HG03571 (cell line): ENCODE measurements around the gene KLHL29.

ENCODE experiments used
- ATAC-seq: cut with Tn5 transposase; IDR thresholded peaks from one replicate; pipeline ENCODE4 v1.9.1; 2021; ENCODE audit not compliant: unreplicated experiment

KLHL29 gene

DNA sequence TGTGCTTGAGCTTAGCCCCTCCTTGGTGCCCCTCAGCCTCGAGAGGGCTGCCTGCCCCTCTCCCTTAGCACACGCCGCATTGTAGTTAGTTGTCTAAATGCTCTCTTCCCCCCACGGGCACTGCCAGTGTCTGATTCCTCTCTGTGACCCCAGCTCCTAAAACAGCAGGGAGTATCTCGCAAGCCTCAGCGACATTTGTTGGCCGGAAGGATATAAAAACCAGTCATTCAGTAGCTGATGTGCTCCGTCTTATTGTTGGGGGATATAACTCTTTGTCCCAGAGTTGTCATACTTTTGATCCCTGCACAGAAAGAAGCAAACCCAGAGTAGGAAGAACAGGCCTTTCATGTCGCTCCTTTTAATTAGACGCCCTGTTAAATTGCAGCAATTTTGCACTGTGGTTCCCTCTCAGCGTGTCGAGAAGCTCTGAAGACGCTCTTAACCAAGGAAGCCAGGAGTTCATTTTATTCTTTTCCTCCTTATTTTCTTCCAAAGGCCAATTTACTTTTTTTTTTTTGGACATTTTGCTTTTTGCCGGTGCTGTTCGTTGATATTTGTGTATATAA is 201.8 kb downstream of the KLHL29 start:
- no peak for ATAC-seq

DNA sequence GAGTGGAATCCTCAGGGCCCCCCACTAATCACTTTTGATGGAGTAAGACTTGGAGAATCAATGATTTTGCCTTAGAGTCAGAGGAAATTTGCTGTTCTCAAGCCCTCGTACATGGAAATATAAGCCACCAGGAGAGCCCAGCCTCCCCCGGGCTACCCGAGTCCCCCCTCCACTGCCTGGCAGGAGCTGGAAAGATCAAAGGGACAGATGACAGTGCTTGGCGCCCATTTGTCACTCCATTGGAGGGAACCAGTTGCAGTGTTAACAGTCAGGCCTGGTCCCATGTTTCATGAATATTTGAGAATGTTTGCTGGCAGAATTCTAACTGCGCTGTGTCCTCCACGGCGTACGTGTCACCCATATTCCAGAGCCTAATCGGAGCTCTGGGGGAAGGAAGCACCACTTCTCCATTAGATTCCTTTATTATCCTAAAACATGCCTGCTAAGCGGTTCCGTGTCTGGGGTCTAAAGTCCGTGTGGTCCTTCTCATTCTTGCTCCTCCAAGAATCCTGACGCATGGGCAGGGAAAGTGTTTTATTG is 202.4 kb downstream of the KLHL29 start:
- no peak for ATAC-seq

DNA sequence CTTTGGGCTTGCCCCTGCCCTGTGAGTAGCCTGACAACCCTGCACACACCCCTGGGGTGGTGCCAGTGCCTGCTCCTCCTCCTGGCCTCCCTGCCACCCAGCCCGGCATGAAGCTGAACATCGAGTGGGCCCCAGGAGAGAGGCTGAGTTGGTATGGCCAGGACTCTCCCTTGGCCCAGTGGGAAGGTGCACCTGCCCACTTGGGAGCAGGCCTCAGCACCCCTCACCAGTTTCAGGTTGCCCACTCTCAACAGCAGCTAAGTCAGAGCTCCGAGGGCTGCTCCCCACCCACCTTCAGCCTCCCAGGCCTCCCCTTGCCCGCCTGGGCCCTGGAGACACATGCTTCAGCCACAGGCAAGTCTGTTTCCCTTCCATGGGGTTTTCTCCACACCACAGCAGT is 203.1 kb downstream of the KLHL29 start:
- ATAC-seq: no peak

DNA sequence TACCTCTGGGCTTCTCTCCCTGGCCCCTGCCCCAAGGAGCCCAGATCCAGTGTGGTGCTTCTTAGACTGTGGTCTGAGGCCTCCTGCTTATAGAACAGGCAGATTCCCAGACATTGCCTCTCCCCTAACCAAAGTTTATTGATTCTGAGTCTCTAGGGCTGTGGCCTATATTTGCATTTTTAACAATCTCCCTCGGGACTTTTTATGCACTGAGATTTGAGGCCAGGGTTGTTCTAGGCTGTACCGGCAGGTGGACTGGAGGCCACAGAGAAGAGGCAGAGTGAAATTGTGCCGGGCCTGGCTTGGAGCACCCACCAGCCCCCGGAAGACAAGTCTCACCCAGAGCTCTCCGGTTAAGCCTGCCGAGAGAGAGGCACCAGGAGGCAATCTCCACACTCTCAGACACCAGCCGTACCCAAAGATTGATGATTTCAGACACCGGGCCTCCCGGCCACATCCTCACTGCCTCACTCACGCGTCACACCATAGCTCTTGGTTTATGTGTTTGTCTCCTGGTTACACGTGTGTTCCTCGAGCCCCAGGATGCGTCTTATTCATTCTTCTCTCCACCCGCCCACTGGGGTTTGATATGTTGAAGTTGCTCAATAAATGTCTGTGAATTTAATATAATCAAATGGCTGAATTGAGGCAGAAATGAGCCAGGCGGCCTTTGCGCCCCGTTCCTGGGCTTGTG is 203.7 kb downstream of the KLHL29 start:
- no peak for ATAC-seq

DNA sequence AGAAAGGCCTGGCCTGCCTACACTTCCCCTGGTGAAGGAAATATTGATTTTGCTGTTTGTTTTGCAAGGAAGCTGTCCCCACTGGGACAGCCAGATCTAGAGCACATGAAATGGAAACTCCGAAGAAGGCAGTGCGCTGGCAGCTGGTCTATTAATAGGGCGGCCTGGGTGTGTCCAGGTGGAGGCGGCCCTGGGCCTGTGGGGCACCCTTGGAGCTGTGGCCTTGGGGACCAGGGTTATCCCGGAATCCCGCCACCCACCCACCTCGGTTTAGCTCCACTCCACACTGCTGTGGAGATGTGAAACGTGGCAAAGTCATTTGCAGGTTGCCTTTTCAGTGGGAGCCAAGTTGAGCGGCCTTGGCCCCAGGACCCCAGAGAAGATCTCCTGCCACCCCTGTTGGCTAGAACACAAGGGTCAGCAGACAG is 204.3 kb downstream of the KLHL29 start:
- no peak for ATAC-seq

DNA sequence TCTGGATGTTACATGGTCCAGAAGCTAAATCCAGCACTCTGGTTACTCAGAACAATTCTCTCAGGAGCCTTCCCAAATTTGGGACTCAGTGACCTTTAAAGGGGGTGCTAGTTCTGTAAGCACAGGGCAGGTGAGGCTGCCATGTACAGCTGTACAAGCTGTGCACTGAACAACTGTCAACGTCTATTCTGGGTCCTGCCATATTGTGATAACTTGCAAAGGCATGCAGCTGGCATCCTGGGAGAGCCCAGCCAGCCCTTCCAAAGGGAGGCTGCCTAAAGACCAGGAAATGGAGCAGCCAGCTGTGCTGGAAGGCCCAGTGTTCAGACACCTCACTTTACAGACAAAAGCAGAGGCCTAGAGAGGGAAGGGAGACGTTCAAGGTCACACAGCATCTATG is 204.8 kb downstream of the KLHL29 start:
- no peak for ATAC-seq

DNA sequence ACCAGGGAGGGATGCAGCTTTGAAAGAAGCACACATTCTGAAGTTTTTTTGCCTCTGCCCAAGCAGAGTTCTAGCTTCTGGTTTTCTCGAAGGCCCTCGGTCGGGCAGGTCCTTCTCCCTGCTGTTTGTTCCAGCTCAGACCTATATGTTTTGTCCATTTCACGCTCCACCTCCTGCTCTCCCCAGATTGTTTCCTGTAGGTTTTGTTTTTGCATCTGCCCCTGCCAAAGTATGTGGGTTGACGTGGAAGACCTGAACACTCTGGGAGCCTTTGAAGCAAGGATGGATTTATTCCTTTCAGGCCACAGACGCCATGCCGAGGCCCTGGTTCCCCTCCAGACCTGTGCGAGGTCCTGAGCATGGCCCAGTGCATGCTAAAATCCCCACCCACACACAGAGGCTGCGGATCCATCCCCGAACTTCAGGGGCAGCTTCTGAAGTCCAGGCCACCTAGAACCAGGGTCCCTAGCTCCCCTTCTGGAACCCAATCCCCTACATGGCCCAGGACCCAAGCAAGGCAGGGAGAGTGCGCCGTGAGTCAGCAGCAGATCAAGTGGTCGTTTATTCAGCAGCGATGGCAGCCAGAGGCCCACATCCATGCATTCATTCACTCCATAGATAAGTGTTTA is 205.4 kb downstream of the KLHL29 start:
- no peak for ATAC-seq

DNA sequence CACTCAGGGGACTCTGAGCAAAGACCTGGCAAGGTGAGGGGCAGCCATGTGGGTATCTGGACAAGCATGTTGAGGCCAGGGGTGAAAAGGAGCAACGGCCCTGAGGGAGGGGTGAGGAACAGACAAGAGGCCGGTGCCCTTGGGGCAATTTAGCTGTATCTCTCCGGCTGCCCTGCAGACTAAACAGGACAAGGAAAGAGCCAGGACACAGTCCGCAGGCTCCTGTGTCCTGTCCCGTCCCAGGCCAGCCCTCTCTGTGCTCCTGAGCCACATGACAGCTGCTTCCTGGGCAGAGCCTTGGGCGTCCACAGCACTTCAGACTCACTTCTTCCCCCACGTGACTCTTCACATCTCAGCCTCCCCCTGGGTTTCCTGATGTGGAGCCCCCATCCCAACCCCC is 206.1 kb downstream of the KLHL29 start:
- no peak for ATAC-seq

DNA sequence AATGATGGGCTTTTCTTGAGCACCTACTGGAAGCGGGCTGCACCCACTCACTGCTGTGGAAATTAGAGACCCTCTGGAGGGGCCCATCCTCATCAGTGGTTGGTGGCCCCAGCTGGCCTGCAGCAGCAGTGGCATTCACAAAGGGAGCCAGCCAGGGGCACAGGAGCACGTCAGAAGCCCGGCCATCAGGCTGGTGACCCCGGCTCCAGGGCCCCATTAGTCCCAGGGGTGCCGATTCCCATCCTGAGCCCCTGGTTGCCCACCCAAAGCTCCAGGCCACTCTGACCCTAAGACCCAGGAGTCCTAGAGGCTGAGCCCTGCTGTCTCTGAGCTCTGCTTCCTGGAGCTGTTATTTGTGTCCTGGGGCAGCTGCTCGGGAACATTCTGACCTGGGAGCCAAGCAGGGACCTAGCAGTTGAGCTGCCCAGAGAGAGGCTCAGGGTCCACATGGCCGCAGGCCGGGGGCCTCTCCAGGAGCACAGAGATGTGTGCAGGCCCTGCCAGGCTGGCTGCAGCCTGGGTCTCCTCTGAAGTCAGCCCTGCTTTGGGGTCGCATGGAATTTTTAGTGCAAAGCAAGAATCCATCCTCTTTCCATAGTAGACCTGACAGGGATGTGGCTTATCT is 207.2 kb downstream of the KLHL29 start:
- no peak for ATAC-seq

DNA sequence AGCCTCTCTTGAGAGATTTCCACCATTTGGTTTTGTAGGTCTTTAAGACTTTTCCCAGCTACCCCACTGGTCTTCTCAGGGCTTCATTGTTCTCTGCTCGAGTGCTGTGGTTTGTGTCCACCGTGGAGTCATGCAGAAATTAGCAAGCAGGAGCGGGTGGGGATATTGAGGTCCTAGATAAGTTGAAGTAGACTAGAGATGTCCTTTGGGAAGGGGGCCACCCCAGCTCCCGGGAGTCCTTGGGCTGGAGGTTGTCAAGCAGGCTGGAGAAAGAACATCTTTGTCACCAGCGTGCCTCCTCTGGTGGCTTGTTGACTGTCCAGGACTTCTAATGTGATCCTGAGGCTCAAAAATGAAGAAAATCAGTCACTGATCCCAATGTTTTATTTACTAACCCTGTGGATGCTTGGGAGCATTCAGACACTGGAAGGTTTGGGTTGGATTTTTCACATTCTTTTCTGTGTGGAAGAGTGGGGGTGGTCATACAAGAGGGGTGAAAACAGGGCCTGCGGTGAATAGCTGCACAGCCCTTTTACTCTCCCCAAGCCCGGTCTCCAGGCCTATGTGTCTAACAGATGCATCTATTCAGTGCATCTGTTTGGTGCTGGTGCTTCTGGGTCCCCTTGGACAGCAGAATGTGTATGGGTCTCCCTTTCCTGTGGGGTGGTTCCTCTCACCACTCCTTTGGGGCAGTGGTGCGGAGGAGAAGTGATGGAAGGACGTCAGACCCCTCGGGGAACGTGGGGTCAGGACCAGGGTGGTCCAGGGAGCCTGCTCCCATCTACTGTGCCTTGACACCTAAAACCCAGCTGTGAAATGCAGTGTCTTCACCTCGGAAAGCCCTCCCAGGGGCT is 208.1 kb downstream of the KLHL29 start:
- no peak for ATAC-seq

DNA sequence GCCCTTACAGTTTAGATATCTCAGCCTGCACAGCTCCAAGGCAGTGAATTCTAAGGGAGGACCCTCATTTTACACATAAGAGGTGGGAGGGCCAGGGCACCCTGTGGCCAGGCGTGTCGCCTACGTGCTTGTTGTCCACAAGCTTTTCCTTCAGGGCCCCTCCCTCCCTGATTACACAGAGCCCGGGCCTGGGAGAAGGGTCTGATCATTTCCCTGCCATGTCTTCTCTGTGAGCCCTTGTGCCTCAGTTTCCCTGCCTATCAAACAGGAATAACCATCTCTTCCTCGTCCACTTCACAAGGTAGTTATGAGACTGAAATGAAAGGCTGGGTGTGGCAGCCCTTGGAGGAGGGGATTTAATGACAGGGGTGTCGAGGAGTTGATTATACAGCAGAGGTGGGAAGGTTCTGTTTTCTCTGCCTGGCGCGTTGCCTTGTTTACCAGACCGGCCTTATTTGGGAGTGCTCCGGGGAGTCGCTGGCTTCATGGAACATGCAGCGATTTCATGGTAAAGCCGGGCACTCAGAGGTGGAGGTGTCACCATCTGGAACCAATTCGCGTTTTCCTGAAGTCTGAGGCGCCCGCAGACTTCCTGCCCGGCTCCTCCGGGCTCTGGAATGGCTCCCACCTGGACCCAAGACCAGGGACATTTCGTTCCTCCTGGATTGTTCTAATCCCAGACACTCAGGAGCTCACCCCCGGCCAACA is 208.9 kb downstream of the KLHL29 start:
- ATAC-seq: no peak

DNA sequence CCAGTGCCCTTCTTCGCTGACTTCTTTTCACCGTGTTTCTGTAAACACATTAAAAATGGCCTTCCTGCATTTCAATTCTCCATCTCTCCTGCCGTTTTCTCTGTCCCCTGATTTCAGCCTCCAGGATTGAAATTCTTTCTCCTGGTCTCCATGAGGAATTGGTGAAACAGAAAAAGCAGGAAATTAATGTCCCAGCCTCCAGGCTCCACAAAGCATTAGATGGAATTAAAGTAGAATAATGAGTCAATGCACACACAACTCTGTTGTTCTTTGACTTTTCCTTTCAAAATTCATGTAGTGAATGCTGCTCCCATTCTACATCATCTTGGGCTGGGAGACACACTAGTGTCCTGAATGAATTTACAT is 209.5 kb downstream of the KLHL29 start:
- no peak for ATAC-seq

DNA sequence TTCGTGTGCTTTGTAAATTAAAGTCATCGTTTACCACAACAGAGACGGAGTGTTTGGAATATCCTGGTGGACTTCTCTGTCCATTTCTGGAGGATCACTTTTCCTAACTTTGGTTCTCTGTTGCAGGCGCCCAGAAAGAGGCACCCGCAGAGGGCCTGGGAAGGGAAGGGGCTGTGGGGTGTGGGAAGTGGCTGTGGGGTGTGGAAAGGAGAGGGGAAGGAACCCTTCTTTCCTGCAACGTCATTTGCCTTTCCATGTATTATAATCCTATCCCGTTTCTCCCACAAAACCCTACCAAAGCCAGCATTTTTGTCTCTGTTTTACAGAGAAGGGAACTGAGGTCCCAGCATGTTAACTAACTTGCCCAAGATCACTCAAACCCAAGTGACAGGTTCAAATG is 210.0 kb downstream of the KLHL29 start:
- no peak for ATAC-seq

DNA sequence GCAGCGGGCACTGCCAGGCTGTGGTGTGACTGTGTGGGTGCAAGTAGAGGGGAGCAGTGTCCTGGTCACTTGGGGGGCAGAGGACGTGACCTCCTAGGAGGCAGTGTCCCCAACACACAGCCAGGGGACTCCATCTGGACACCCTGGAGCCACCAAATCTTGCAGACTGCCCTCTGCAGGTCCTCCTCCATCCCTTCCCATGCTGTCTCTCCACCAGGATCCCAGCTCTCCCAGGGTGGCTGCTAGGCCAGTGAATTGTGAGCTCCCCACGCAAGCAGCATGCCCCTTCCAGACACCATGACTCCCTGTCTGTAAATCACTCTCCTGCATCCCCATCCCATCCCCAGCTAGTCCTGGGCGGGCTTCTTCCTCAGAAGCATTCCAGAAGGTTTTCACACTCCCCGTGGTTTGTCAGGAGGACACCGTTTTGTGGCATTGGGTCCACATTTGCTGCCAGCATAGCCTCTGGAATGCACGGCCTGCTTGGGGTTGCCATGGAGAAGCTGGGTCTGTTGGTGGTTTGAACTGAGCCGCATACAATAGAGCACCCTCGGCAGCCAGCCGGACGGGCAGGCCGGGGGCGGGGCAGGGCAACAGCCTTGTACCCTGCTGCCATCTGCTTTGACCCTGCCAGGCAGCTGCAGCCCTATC is 210.7 kb downstream of the KLHL29 start:
- ATAC-seq: no peak

DNA sequence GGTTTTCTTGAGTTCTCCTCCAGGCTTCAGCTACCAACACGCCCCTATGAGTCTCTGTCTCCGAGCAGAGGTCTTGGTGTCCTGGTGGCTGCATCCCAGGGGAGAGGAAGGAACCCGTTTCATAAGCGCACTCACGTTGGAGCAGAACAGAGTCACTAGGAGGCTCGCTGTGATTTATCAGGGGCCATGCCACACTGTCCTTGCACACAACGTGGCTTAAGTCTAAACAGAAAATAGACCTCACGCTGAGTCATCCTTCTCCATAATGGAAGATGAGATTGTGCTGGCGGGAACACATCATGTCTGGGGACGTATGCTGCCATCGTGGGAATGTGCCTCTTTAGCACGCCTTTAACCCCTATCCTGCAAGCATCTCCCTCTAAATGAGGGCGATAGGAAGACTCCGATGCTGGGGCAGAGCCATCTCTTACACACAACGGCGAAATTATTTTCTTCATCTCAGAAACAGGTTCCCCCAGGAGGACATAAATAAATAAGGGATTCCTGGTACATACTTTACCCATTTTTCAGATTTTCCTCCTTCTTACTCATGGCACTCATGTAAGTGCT is 211.4 kb downstream of the KLHL29 start:
- no peak for ATAC-seq

DNA sequence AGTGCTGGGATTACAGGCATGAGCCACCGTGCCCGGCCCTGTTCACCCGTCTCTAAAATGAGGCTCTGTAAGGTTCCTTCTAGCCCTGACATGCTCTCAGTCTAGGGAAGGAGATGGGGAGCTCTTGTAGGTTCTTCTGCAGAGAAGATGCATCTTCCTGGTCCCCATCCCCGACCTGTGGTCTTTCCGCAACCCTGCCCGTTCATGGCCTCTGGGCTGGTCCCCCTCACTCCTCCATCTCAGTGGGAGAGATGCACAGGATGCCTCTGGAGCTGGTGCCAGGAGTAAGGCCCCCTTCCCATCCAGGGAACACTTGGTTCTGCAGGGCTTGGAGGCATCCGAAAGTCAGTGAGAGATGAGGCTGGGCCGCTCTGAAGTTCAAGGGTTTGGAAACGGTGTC is 212.7 kb downstream of the KLHL29 start:
- no peak for ATAC-seq

DNA sequence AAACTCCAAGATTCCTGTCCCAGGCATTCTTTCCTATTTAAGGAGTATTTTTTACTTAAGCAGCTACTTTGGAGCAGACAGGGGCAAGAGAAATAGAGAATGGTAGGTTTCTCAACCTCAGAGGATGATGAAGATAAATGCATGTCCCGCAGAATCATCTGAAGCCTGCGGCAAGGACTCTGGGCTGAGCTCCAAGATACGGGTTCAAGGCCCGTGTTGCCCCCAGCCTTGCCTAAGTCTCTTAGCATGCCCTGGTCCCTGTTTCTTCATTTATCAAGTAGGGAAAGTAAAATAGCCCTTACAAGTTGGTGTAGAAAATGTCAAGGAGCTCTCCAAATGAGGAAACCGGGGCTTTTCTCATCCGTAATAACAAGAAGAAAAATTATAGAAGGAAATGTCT is 214.0 kb downstream of the KLHL29 start:
- ATAC-seq: no peak

DNA sequence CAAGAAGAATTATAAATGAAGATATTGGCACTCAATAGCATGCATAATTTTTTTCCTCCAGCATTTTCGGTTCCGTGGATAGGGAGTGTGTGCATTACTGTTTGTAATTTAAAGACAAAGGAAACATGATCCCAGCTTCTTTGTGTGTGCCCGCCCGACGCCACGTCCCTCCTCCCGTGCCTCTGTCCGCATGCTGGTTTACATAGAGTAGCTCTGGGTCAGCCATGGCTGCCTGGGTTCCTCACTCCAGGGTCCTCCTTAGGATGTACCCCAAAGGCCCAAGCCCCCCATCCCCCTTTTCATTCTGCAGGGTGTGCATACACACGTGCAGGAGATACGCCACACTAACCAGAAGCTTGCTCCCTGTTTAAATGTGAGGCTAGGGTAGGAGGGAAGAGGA is 214.7 kb downstream of the KLHL29 start:
- ATAC-seq: no peak

DNA sequence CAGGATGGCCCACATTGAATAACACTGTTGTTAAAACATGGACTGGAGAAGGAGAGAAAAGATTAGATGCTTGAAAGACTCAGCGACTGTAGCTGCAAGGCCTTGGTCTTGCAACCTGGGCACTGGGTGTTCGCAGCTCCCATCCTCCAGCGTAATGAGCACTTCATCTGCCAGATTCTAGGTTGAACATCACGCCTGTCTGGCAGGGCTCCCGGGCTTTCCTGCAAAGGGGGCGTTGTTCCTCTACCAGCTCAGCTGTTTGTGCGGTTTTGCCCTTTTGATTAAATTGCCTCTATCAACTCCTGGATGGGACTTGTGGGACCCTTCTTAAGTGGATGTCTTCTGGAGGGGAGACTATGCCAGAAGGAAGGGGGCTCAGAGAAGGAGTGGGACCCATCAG is 215.4 kb downstream of the KLHL29 start:
- no peak for ATAC-seq
